Epithelial cell of esophagus (primary cell): ENCODE data around the gene ROR2.

ENCODE experiments used
- DNase-seq: peaks from one replicate; pipeline ENCODE4 v3.0.0; 2010; ENCODE audit warnings: low read depth
- H3K4me3 ChIP-seq: 2 replicates; pipeline ENCODE4 v1.5.1; 2011; ENCODE audit warnings: mild to moderate bottlenecking, low read length, control low read depth
- CTCF ChIP-seq: IDR thresholded peaks from 2 replicates; pipeline ENCODE4 v1.5.1; 2011; ENCODE audit warnings: low read depth, mild to moderate bottlenecking, low read length, control low read depth, inconsistent platforms; ENCODE audit not compliant: insufficient read depth; ENCODE audit errors: missing control alignments

The ROR2 gene

GRCh38 chr9:91771027-91771426, 179.0 kb downstream of the ROR2 start:
- peak; percentile 59 for DNase-seq
- peak; percentile 38 for TF ChIP-seq CTCF

GRCh38 chr9:91770229-91770628, 179.8 kb downstream of the ROR2 start:
- peak; percentile 64 for DNase-seq
- no peak for TF ChIP-seq CTCF
- H3K4me3 ChIP-seq = no peak overlapping the region

More at GRCh38 chr9:91771027-91771426, 179.0 kb downstream of the ROR2 start:
- H3K4me3 ChIP-seq = no peak overlapping the region

GRCh38 chr9:91768977-91769916, 180.8 kb downstream of the ROR2 start:
- TF ChIP-seq CTCF = no peak
- no peak for DNase-seq
- H3K4me3 ChIP-seq = no peak overlapping the region

- DNase-seq = no peak
- TF ChIP-seq CTCF = no peak
- H3K4me3 ChIP-seq = no peak overlapping the region
Observed at GRCh38 chr9:91768507-91768906, 181.5 kb downstream of the ROR2 start.

GRCh38 chr9:91766315-91767069, 183.5 kb downstream of the ROR2 start:
- no peak for DNase-seq
- no peak for TF ChIP-seq CTCF
- no peak overlapping the region for H3K4me3 ChIP-seq

GRCh38 chr9:91765296-91765695, 184.7 kb downstream of the ROR2 start:
- TF ChIP-seq CTCF = no peak
- H3K4me3 ChIP-seq = no peak overlapping the region
- DNase-seq = no peak
